ENCODE data around the gene ATP8B3.

ATP8B3 gene

DNA sequence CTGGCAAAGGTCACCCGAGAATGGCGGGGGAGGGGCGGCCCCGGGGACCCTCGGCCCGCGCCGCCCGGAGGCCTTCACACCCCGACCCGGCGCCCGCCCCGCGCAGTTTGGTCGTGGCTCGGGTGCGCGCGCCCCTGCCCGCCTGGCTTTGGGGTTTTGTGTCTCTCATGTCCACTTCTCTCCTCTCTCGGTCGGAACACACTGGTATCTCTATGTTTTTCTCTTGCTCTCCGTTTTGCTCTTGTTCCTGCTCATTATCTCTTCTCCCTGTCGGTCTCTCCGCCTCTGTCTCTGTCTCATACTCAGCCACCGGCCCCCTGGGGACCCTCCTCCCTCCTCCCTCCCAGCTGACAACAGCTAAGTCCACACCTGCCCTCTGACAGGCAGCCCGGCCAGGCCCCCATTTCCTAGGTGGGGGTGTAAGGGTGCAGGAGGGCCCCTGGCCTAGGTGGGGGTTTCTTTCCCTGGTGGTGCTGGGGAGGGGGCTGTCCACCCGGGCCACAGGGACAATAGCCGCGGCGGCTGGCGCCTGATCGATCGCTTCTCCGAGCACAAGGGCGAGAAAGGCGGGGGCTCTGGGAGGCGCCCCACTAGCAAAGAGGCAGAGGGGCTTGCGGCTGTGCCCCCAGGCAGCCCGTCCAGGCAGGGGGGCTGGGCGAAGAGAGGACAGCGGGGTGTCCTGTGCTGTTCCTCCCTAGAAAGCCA is 56.5 kb downstream of the ATP8B3 start:
- DNase-seq, result no peak

DNA sequence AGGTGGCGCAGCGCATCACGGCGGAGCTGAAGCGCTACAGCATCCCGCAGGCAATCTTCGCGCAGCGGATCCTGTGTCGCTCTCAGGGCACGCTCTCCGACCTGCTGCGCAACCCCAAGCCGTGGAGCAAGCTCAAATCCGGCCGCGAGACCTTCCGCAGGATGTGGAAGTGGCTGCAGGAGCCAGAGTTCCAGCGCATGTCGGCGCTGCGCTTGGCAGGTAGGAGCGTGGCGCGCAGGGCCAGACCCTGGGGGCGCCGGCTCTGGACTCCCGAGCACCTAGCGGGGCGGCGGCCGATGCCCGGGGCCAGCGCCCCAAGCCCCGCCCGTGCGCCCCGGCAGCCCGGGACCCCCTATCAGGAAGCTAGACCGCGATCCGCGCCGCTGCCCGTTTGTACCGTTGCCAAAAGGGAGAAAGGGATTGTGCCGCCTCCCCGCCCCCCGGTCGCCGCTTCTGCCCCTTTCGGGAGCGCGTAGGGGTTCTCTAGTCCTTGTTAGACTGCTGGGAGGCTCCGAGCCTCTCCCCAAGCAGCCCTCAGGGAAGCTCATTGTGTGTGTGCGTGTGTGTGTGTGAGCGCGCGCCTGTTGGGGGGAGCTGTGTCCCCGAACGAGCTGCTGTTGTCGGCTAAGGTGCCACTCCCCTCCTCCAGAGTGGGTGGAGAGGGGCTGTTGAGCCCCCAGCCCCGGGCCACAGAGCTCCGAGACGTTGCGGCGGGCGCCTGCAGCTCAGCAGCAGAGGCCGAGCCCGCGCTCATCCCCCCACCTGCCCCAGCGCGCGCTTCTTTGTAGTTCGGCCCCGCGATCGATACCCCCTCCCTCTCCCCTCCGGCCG is 57.2 kb downstream of the ATP8B3 start:
- no peak for DNase-seq

DNA sequence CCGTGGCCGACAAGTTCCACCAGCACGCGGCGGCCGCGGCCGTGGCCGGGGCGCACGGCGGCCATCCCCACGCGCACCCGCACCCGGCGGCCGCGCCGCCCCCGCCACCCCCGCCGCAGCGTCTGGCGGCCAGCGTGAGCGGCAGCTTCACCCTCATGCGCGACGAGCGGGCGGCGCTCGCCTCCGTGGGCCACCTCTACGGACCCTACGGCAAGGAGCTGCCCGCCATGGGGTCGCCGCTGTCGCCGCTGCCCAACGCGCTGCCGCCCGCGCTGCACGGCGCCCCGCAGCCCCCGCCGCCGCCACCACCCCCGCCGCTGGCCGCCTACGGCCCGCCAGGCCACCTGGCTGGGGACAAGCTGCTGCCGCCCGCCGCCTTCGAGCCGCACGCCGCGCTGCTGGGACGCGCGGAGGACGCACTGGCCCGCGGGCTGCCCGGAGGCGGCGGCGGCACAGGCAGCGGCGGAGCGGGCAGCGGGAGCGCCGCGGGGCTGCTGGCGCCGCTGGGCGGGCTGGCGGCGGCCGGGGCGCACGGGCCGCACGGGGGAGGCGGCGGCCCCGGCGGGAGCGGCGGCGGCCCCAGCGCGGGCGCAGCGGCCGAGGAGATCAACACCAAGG is 57.9 kb downstream of the ATP8B3 start:
- no peak for DNase-seq

DNA sequence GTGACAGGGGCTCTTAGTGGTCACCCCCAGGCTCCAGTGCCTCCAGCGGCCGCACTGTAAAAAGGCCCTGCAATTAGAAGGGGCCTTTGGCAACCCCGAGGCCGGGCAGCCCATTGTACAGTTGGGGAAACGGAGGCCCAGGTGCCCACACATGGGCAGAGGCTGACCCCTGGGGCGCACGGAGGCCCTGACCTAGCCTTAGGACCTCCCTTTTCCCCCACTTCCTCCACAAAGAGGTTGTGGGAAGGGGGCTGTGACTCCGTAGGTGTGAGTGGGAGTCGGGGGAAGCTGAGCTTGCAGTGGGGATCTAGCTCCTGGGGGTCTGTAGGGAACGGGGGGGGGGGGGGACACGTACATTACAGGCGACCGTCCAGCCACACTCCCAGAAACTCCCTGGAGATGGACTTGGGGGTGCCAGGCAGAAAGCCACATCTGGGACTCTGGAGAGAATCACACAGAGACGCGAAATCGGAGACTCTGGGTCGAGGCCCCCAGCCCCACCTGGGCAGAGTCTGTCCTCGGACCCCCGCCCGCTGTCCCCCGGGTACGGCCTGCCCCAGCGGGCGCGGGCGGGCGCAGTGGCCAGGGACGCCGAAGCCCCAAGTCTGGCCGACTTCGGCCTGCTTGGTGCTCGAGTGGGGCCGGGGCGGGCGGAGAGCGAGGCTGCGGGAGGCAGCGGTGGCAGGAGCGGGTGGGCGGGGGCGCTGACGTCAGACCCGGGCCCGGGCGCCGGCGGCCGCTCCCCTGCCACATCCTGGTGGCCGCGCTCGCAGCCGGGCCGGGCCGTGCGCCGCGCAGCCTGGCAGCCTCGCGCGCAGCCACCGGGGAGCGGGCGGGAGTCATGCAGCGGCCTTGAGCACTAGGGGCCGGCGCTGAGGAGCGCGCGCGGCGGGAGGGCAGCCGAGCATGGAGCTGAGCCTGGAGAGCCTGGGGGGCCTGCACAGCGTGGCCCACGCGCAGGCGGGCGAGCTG is 59.0 kb downstream of the ATP8B3 start, which contains the start of gene ONECUT3:
TSS of gene ONECUT3 (plus strand) at position 750 of the 972 bp plus-strand sequence. CDS start at position 907, 157 bp downstream.
- DNase-seq, result no peak

DNA sequence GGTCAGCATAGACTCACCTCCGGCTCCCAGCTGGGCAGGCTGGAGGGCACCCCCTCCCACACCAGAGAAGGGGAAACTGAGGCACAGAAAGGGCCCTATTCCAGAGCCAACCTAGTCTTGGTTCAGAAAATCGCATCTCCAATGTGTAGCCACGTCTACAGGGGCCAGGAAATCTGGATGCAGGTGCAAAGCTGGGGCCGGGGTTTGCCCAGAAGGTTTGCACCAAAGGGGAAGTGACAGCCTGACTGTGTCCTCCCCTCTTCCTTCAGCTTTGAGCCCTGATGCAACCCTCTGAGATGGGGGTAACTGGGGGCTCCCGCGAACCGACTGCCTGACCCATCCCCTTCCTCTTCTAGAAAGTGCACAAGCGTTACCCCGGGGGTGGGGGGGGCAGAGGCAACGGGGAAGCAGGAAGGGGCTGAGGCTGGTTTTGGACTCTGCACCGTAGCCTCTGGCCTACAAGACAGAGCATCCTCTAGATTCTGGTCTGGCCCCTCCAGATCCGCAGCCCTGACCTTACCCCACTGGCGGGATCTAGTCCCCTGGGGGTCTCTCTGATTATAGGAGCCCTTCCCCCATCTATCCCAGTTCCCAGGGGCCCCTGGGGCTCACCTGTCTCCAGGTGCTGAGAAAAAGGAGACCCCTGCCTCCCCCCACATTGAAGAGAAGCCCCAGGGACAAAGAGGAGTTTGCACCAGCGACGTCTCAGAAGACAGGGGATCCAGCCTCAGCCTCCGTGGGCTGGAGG is 59.9 kb downstream of the ATP8B3 start:
- no peak for DNase-seq

DNA sequence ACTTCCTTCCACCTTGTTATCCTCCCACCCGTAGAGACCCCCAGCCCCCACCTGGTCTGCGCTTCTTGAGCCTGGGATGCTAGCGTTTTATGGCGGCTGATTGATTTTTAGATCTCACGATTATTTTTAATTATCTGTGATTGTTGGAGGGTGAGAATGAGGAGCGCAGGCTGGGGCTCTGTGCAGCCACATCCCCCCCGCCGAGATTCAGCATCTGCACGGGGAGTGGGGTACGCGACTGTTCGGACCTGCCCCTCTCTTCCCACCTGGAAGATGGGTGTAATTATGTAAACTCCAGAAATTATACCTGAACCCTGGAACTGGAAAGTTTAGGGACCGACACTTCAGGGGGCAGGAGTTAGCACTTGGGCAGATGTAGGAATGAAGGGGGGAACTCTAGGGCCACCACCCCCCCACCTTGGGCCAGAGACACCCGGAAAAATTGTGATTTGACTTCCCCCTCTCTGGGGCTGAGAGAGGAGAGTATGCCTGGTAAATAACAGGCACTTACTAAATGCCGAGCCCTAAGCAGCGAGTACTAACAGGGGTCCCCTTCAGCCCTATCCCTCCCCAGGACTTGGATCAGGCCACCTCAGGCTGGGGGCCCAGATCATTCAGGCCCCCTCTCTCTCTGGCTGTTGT is 60.6 kb downstream of the ATP8B3 start:
- DNase-seq, result no peak

DNA sequence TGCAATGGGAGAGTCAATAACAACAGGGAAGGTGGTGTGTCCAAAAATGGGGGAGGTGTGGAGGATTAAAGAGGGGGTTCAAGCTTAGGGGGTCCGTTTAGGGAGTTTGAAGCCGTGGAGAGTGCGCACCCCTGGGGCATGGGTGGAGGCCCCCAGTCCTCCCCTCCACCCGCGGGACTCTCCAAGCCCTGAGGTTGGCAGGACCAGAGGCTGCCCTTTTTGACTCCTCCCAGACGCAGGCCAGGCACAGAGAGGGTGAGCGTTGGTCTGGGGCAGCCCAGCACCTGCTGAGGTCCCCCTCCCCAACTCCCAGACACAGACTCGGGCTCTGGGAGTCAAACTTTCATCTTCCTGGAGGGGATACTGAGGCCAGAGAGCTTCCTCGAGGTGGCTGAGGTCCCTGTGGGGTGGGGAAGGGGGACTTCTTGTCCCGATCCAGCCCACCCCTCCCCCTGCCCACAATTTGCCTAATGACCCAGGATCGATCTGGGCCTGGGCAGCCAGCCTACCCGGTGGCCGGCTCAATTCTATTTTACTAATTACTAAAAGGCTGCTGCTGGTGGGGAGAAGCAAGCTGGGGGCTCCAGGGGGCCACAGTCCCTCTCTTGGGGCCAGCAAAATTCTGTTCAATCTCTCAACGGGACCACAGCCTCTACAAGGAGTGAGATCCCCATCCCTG is 61.6 kb downstream of the ATP8B3 start:
- DNase-seq, result no peak

DNA sequence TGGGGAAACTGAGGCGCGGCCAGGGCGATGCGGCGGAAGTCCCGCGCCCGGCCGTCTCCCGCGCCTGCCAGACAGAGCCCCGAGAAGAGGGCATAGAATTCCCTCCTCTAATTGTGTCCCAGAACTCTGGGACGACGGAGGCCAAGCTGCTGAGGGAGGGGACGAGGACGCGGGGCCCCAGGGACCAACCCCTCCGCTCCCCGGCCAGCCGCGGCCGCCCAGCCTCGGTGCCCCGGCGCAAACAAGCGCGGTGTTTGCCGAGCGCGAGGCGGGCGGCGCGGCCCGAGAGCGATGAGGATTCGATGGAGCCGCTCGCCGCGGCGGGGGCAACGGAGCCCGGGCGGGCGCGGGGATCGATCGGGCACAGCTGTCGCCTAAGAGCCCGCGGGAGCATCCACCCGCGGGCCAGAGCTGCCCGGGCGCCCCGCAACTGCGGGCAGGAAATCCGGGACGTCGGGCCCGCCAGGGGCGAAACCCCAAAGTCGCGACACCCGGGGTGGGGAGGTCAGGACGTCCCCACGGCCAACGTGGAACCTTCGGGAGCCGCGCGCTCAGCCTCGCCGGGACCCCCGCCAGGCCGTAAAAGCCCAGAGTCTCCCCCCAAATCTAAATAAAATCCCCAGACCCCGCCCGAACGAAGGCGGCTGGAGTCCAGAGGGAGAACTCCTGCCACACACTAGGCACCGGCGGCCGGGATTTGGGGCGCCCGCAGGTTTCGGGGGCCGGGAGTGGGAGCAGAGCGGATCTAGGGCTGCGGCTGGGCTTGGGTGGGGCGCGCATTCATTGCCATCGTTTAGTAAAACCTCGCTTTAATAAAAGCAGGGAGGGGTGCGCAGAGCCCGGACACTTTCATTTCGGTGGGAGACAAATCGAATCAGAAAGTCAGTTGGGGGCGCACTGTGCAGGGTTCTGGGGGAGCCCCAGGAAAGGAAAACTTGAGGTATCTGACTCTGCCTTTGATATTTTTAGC is 62.4 kb downstream of the ATP8B3 start:
- DNase-seq, result no peak

DNA sequence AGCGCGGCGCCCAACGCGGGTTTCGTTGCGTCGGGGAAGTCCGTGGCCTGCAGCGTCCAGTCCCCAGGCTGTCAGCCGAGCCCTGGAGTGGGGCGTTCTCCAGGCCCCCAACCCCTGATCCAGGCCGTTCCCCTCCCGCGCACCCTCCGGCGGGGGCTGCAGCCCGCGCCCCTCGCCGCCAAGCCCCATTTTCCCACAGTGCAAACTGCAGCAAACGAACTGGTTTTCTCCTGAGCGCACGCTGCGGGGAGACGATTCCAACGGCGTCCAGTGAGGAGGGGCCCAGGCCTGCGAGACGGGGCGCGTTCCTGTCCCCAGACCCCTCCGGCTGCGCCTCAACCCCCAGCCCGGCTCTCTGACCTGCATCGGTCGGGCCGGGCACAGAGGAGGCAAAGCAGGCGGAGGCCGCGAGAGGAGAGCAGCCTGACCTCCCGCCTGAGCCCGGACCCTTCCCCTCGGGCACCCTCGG is 63.2 kb downstream of the ATP8B3 start:
- DNase-seq, result no peak

DNA sequence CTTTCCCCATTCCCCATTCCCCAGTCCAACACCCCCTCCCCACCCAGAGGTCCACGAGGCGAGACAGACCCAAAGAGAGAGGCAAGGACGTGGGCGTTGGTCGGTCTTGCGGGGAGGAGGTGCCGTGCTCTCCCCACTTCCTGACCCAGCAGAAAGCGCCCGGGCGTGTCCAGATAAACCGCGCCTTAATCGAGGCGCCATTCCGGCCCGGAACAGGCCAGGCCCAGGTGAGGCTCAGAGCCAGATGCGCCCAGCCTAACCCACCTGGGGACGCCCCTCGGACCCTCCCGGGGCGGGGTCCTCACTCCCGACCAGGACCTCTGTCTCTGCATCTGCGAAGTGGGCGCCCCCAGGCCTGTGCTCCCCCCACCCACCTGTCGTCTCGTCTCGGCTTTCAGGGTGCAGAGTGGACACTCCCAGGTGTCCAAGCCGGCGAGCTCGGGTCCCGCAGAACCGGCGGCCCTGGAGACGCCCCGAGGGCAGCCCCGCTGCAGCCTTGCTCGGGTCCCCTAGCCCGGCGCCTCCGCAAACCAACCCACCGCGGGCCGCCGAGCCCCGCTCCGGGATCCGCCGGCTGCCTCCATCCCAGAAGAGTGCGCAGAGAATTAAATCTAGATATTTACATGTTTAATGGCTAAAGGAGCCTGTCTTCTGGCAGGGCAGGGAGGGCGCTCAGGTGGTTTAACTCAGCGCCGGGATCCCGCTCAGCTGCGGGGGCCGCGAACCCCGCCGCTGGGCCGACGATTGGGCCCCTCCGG is 63.8 kb downstream of the ATP8B3 start:
- no peak for DNase-seq

DNA sequence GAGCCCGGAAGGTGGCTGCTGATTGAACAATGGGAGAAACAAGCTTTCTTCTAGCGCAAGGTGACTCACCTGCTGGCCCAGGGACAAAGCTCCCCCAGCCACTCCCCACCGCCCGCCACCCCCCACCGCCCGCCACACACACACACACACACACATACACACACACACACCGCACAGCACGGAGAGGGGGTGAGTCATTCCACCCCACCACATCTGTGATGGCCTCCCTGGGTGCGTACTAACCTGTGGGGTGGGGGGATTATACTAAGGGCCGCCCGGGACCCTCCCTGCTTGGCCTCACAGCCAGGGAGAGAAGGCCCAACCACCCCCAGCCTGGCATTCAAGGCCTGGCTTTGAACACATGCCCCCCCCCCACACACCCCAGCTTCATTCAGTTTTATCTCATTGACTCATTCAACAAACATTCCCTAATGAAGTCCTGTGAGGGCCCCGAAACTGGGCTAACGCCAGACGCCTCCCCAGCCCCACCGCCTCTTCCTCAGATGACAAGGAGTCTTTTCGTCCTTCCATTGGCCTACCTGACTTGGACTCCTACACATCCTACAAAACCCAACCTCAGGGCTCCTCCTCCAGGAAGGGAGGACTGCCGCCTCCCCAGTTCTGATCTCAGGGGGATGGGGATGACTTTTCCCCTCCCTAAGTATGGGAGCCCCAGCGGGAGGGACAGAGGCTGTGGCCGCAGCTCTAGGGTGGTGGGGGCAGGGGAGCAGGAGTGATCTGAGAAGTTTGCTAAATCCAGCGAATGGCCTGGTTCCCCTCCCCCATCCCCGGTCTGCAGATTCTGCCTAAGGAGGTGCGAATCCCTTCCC is 64.6 kb downstream of the ATP8B3 start:
- peak; percentile 85 for DNase-seq

DNA sequence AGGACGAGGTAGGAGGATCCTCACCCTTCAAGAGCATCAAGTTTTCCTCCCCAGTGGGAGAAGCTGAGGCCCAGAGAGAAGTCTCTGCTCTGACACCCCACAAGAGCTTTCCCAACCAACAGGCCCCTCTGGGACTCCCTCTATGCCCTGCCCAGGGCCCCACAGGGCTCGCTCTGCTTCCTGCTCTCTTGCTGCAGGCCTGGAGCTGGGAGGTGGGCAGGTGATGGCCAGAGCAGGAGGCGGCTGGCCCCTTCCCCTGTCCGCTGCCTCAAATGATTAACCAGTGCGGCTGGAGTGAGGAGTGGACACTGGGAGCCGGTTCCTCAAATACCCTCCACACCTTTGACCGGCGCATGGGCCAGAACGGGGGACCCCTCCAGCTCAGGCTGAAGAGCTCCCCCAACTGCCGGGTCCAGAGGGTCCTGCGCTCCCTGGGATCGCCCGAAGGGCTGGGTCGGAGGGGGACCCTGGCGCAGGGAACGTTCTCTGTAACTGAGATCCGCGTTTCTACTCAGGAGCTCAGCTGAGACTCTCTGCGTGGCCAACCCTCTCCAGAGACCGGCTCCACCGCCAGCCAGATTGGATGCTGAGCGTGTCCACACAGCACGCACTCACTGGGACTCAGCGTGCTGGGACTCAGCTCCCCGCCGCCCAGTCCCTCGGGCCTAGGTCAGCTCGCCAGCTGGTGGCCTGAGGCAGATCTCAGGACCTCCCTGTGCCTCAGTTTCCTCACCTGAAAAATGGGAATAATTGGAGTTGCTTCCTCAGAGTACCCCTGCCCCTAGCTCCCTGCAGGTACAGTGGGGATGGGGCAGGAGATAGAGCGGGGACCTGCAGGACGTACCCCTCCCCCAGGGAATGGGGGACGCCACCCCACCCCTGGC is 65.4 kb downstream of the ATP8B3 start:
- DNase-seq, result no peak

DNA sequence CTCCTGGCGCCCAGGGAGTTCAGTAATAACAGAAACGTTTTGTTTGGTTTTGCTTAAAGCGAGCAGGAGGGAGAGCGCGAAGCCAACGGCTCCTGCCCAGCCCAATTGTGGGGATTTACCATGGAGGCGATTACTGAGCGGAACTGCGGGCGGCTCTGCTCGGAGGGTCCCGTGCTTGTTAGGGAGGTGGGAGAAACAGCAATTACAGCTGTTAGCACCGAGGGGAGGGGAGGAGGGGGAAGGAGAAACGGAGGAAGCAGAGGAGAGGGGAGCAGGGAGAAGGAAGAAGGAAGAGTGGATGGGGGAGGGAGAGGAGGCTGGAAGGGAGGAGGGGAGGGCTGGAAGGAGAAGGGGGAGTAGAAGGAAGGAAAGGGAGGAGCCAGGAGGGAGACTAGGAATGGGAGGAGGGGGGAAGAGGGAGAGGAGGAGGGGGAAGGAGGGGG is 66.5 kb downstream of the ATP8B3 start:
- no peak for DNase-seq

DNA sequence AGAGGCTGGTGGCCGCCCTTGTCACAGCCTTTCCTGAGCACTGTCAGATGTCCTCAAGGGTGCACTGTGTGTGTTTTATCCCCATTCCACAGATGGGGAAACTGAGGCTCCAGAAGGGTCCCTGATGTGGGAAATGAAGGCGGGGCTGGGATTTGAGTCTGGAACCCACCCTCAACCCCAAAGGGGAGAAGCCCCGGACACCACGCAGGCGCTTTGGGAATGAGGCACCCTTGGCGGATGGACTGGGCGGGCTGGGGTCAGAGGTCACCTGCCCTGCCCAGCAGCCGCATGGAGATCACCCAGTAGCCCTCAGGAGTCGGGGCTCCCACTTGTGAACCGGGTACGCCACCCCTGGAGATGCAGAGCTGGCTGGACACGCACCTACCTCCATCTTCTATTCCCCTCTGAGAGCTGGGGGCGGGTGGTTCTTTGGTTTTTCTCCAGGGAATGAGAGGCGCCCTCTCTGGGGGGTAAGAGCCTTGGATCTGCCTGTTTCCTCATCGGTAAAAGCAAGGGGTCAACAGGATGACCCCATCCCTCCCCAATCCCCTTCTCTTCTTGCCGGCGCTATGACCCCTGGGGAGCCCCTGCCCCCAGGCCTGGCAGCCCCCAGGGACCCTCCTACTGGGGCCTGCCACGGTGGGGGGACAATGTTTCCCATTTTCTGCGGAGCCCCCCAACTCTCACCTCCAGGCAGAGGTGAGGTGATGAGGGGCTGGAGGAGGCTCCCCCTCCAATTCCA is 67.1 kb downstream of the ATP8B3 start:
- DNase-seq, result no peak

DNA sequence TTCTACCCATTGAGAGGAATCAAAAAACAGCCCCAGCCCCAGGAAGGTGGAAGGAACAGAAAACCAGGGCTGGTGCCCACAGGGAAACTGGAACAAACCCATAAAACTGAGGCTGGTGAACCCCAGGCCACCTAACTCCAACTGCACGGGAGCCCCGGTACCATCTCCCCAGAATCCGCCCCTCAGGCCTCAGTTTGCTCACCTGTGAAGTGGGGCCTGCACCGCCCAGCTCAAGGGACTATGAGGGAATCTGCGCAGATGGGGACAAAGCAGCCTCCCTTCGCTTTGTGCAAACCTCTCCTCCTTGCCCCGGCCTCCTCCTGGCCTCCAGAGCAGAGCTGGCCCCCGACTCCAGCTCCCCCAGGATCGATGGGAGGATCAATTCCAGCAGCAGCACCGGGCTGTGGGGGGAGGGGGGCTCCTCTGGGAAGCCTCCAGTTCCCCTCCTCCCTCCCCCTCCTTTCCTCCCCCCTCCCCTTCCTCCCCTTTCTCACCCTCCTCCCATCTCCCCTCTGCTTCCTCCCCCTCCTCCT is 67.9 kb downstream of the ATP8B3 start:
- DNase-seq, result no peak

All from kidney glomerular epithelial cell (primary cell).